ENCODE data around the gene TRPM6.

GRCh38 chr9:74775396-74775795 is 112.3 kb downstream of the TRPM6 start:
- TF ChIP-seq POLR2A (IDR thresholded peaks at IDR 0.05; ENCODE audit: low read depth, low read length) (no peak), SPI1 (IDR thresholded peaks at IDR 0.05; ENCODE audit: low read depth, low read length) (no peak), POLR2AphosphoS5 (IDR thresholded peaks at IDR 0.05; ENCODE audit: low read depth, low read length) (no peak), TAF1 (IDR thresholded peaks at IDR 0.05; ENCODE audit: low read depth, low read length) (no peak), POU2F2 (IDR thresholded peaks at IDR 0.05; ENCODE audit: low read depth, low read length) (no peak), PAX5 (IDR thresholded peaks at IDR 0.05; ENCODE audit: insufficient read depth, low read length, severe bottlenecking) (no peak)

Measured in GM12891 (cell line).